OCI-LY1 (cell line): ENCODE data around the gene SBDS.

ENCODE experiments used
- H2AFZ ChIP-seq: fragments of 200-600 bp; sonication (generic), shearing (Covaris generic); 2 replicates; pipeline ENCODE4 v1.6.0; 2014; ENCODE audit warnings: antibody characterized with exemption, mild to moderate bottlenecking, low read length
- H3F3A ChIP-seq: fragments of 200-600 bp; sonication (generic), shearing (Covaris generic); 2 replicates; pipeline ENCODE4 v1.6.0; 2014; ENCODE audit warnings: mild to moderate bottlenecking, antibody characterized with exemption, low read length, moderate library complexity; ENCODE audit not compliant: insufficient read depth
- H3K27ac ChIP-seq: fragments of 200-600 bp; sonication (generic); 2 replicates; pipeline ENCODE4 v1.5.1; 2014; ENCODE audit warnings: low read length, mixed run types, mild to moderate bottlenecking, low read depth; ENCODE audit not compliant: poor library complexity, severe bottlenecking
- H3K27me3 ChIP-seq: fragments of 200-600 bp; sonication (generic); 2 replicates; pipeline ENCODE4 v1.6.0; 2014; ENCODE audit warnings: antibody characterized with exemption, mild to moderate bottlenecking, low read length, moderate library complexity; ENCODE audit not compliant: insufficient read depth
- H3K36me3 ChIP-seq: fragments of 200-600 bp; sonication (generic); 2 replicates; pipeline ENCODE4 v1.6.1; 2014; ENCODE audit warnings: mild to moderate bottlenecking, antibody characterized with exemption, low read length, moderate library complexity, mixed read lengths; ENCODE audit not compliant: insufficient read depth
- H3K4me1 ChIP-seq: fragments of 200-600 bp; sonication (generic); 2 replicates; pipeline ENCODE4 v1.5.1; 2014; ENCODE audit warnings: mild to moderate bottlenecking, low read length, moderate library complexity; ENCODE audit not compliant: insufficient read depth, severe bottlenecking
- H3K4me2 ChIP-seq: fragments of 200-600 bp; sonication (generic), shearing (Covaris generic); 2 replicates; pipeline ENCODE4 v1.6.1; 2014; ENCODE audit warnings: low read length
- H3K4me3 ChIP-seq: fragments of 200-600 bp; sonication (generic); 2 replicates; pipeline ENCODE4 v1.5.1; 2014; ENCODE audit warnings: low read length, low read depth, mild to moderate bottlenecking, mixed read lengths; ENCODE audit not compliant: poor library complexity, severe bottlenecking
- H3K79me2 ChIP-seq: fragments of 200-600 bp; shearing (Covaris generic); 2 replicates; pipeline ENCODE4 v1.6.1; 2016; ENCODE audit warnings: mixed run types, low read length, mixed read lengths; ENCODE audit not compliant: insufficient read depth
- H3K9ac ChIP-seq: fragments of 200-600 bp; sonication (generic), shearing (Covaris generic); 2 replicates; pipeline ENCODE4 v1.6.1; 2014; ENCODE audit warnings: mild to moderate bottlenecking, low read length, mixed read lengths
- H3K9me2 ChIP-seq: fragments of 200-600 bp; sonication (generic), shearing (Covaris generic); 2 replicates; pipeline ENCODE4 v1.6.1; 2014; ENCODE audit warnings: low read depth, mild to moderate bottlenecking, low read length, mixed read lengths
- H3K9me3 ChIP-seq: fragments of 200-600 bp; shearing (Covaris generic); 2 replicates; pipeline ENCODE4 v1.6.1; 2014; ENCODE audit warnings: low read length, mixed read lengths
- H4K20me1 ChIP-seq: fragments of 200-600 bp; sonication (generic), shearing (Covaris generic); 2 replicates; pipeline ENCODE4 v1.6.0; 2016; ENCODE audit warnings: mild to moderate bottlenecking, low read length; ENCODE audit not compliant: insufficient read depth
- EZH2 ChIP-seq: fragments of 200-600 bp; sonication (generic), shearing (Covaris generic); IDR thresholded peaks from 2 replicates; pipeline ENCODE4 v1.8.0; 2017; ENCODE audit warnings: borderline replicate concordance, mixed run types, mild to moderate bottlenecking, antibody characterized with exemption, low read length, moderate library complexity, mixed read lengths
- TF ChIP-seq, protein P1 (sequence below): fragments of 200-600 bp; sonication (generic), shearing (Covaris generic); IDR thresholded peaks from 2 replicates; pipeline ENCODE4 v1.5.1; 2017; ENCODE audit warnings: mild to moderate bottlenecking, antibody characterized with exemption, low read length, moderate library complexity, mixed read lengths

The SBDS gene

DNA sequence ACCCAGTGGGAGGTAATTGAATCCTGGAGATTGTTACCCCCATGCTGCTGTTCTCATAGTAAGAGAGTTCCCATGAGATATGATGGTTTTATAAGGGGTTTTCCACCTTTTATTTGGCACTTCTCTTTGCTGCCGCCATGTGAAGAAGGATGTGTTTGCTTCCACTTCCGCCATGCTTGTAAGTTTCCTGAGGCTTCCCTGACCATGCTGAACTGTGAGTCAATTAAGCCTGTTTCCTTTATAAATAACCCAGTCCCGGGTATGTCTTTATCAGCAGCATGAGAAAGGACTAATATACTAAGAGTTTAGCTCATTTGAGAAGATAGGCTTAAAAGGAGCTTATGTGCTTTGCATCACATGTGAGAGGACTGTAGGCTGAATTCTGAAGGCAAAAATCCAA is 45.1 kb downstream of the SBDS start:
- H3K79me2 ChIP-seq, result no peaks in the 10 kb centered on the region
- H3K36me3 ChIP-seq, result peaks cover 84% of the 10 kb centered on the region
- no peak overlapping the region for H3K4me2 ChIP-seq
- no peaks in the 10 kb centered on the region for H3K27me3 ChIP-seq
- no peak overlapping the region for H3K9ac ChIP-seq
- no peaks in the 10 kb centered on the region for H3K4me1 ChIP-seq
- H3K27ac ChIP-seq, result no peak overlapping the region
- H3K9me2 ChIP-seq, result no peaks in the 10 kb centered on the region
- H3K9me3 ChIP-seq, result no peaks in the 10 kb centered on the region
- H3F3A ChIP-seq, result no peaks in the 10 kb centered on the region
- H3K4me3 ChIP-seq, result no peak overlapping the region
- H4K20me1 ChIP-seq, result no peaks in the 10 kb centered on the region
- TF ChIP-seq EZH2, result no peak
- TF ChIP-seq, protein P1, sequence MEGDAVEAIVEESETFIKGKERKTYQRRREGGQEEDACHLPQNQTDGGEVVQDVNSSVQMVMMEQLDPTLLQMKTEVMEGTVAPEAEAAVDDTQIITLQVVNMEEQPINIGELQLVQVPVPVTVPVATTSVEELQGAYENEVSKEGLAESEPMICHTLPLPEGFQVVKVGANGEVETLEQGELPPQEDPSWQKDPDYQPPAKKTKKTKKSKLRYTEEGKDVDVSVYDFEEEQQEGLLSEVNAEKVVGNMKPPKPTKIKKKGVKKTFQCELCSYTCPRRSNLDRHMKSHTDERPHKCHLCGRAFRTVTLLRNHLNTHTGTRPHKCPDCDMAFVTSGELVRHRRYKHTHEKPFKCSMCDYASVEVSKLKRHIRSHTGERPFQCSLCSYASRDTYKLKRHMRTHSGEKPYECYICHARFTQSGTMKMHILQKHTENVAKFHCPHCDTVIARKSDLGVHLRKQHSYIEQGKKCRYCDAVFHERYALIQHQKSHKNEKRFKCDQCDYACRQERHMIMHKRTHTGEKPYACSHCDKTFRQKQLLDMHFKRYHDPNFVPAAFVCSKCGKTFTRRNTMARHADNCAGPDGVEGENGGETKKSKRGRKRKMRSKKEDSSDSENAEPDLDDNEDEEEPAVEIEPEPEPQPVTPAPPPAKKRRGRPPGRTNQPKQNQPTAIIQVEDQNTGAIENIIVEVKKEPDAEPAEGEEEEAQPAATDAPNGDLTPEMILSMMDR, result no peak
- no peak overlapping the region for H2AFZ ChIP-seq

DNA sequence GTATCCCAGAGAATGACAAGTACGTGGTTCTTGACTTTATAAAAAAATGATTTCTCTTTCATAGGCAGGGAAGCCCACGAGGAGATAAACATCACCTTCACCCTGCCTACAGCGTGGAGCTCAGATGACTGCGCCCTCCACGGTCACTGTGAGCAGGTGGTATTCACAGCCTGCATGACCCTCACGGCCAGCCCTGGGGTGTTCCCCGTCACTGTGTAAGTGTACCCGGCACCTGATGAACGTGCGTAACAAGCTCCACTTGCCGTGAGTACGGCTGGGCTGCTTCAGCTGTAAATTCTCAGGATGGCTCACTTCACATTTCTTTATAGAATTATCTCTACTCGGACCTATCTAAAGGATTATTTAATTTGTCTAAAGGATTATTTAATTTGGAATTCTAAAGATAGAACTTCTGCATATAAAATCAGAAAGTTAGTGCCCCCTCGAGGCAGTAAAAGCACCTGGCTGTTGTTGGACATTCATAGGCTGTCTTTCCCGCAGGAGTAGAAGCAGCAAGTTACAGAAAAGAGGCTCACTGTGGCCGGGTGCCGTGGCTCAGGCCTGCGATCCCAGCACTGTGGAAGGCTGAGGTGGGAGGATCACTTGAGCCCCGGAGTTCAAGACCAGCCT is 46.8 kb downstream of the SBDS start:
- Histone ChIP-seq H4K20me1 (no peaks in the 10 kb centered on the region), H3K9me3 (no peaks in the 10 kb centered on the region), H3K4me2 (no peak overlapping the region), H3K4me1 (no peaks in the 10 kb centered on the region), H3F3A (no peaks in the 10 kb centered on the region), H3K9ac (no peak overlapping the region), H3K4me3 (no peak overlapping the region), H3K9me2 (no peaks in the 10 kb centered on the region), H3K36me3 (peaks cover 89% of the 10 kb centered on the region), H3K27ac (no peak overlapping the region), H3K79me2 (no peaks in the 10 kb centered on the region), H3K27me3 (no peaks in the 10 kb centered on the region), H2AFZ (no peak overlapping the region)
- TF ChIP-seq EZH2, result no peak
- TF ChIP-seq, protein P1, result peak; percentile 38

DNA sequence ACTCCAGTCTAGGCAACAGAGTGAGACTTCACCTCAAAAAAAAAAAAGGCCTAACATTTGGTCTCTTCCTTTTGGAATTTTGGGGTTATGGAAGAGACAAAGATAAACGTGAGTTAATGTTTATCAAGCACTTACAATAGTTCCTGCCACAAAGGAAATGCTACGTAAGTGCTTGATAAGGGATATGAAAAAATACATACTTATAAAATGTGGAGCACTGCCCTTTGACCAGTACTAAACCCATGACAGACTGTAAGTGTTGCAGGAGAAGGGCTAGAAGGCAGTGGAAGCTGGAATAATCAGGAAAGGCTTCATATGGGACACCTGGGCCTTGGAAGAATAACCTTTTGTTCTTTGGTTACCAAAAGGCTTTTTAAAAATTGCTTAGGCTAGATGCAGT is 48.8 kb downstream of the SBDS start:
- H4K20me1 ChIP-seq, result no peaks in the 10 kb centered on the region
- no peak overlapping the region for H3K4me2 ChIP-seq
- no peak for TF ChIP-seq EZH2
- TF ChIP-seq, protein P1, result no peak
- H3K9me3 ChIP-seq, result no peaks in the 10 kb centered on the region
- no peak overlapping the region for H3K9ac ChIP-seq
- H3K4me3 ChIP-seq, result no peak overlapping the region
- no peaks in the 10 kb centered on the region for H3F3A ChIP-seq
- H3K27ac ChIP-seq, result no peak overlapping the region
- H3K36me3 ChIP-seq, result peaks cover 91% of the 10 kb centered on the region
- H2AFZ ChIP-seq, result no peak overlapping the region
- H3K9me2 ChIP-seq, result no peaks in the 10 kb centered on the region
- H3K79me2 ChIP-seq, result no peaks in the 10 kb centered on the region
- no peaks in the 10 kb centered on the region for H3K4me1 ChIP-seq
- H3K27me3 ChIP-seq, result no peaks in the 10 kb centered on the region
